CD14-positive monocyte (primary cell): Measurements from ENCODE around the gene NFATC1. TPM values are rescaled to one million over a fixed set of nuclear protein-coding genes. Genes with fewer than 3 reads are reported as not detected.

ENCODE experiments used
- DNase-seq, 3 donors: peaks; one replicate each; pipeline ENCODE4 v3.0.0-alpha.2; 2011 to 2022
- H2AFZ ChIP-seq: 2 replicates; pipeline ENCODE4 v1.6.0; 2012; ENCODE audit warnings: mild to moderate bottlenecking, low read depth, low read length, inconsistent platforms; ENCODE audit not compliant: insufficient read depth, poor library complexity, severe bottlenecking
- H3K27ac ChIP-seq, 2 donors: 1 replicate in 1 of 2; 2 replicates in 1 of 2; pipeline ENCODE4 v1.5.1; 2012 to 2013; ENCODE audit warnings: low read length in 2 of 2, control low read depth in 1 of 2, inconsistent platforms in 1 of 2, low read depth in 1 of 2, mild to moderate bottlenecking in 1 of 2
- H3K27me3 ChIP-seq, 2 donors: one replicate each; pipeline versions ENCODE4 v1.6.0 to v1.6.1; 2011 to 2013; ENCODE audit warnings: low read length in 2 of 2; ENCODE audit not compliant: control insufficient read depth in 2 of 2, insufficient read depth in 2 of 2
- H3K36me3 ChIP-seq, 2 donors: replicated peaks in 1 of 2; 1 replicate in 1 of 2; 2 replicates in 1 of 2; pipeline versions ENCODE4 v1.5.1 to v1.6.1; 2012 to 2013; ENCODE audit warnings: low read length in 2 of 2, control low read depth in 1 of 2, inconsistent platforms in 1 of 2, mild to moderate bottlenecking in 1 of 2; ENCODE audit not compliant: insufficient read depth in 2 of 2, control insufficient read depth in 1 of 2
- H3K4me1 ChIP-seq, 2 donors: 1 replicate in 1 of 2; 2 replicates in 1 of 2; pipeline versions ENCODE4 v1.5.1 to v1.6.1; 2012 to 2013; ENCODE audit warnings: low read length in 2 of 2, control low read depth in 1 of 2, inconsistent platforms in 1 of 2, mild to moderate bottlenecking in 1 of 2, moderate library complexity in 1 of 2; ENCODE audit not compliant: insufficient read depth in 2 of 2, control insufficient read depth in 1 of 2
- H3K4me2 ChIP-seq: replicated peaks from 2 replicates; pipeline ENCODE3; 2012; ENCODE audit warnings: low read length, moderate library complexity, mild to moderate bottlenecking; ENCODE audit not compliant: poor library complexity, severe bottlenecking; ENCODE audit errors: extremely low read depth
- H3K4me3 ChIP-seq, 3 experiments: fragments of 200-600 bp in 1 of 3; sonication (generic) in 1 of 3; replicated peaks in 1 of 3; 1 replicate in 2 of 3; 2 replicates in 1 of 3; pipeline ENCODE4 v1.5.1; 2011 to 2013; ENCODE audit warnings: low read length in 3 of 3, mild to moderate bottlenecking in 3 of 3, control low read depth in 2 of 3, low read depth in 2 of 3, inconsistent platforms in 1 of 3, moderate library complexity in 1 of 3
- H3K79me2 ChIP-seq: 2 replicates; pipeline ENCODE4 v1.6.0; 2012; ENCODE audit warnings: mild to moderate bottlenecking, control low read depth, inconsistent platforms, low read length, moderate library complexity; ENCODE audit not compliant: insufficient read depth
- H3K9ac ChIP-seq: 2 replicates; pipeline ENCODE4 v1.6.0; 2017; ENCODE audit warnings: low read length, mild to moderate bottlenecking; ENCODE audit not compliant: insufficient read depth, poor library complexity, severe bottlenecking
- H3K9me3 ChIP-seq, 2 donors: replicated peaks in 1 of 2; 1 replicate in 1 of 2; 2 replicates in 1 of 2; pipeline versions ENCODE4 v1.5.1 to v1.6.1; 2012 to 2013; ENCODE audit warnings: low read length in 2 of 2, control low read depth in 1 of 2; ENCODE audit not compliant: control insufficient read depth in 1 of 2, insufficient read depth in 1 of 2
- H4K20me1 ChIP-seq: 2 replicates; pipeline ENCODE4 v1.6.0; 2012; ENCODE audit warnings: mild to moderate bottlenecking, low read length, control low read depth, moderate library complexity; ENCODE audit not compliant: insufficient read depth
- H3K27ac Mint-ChIP-seq, 7 donors: one replicate each; pipeline ENCODE4 v1.8.0; 2020; ENCODE audit warnings: mild to moderate bottlenecking in 7 of 7, mixed read lengths in 7 of 7, moderate library complexity in 6 of 7, inconsistent platforms in 2 of 7
- H3K27me3 Mint-ChIP-seq, 3 donors: one replicate each; pipeline ENCODE4 v1.8.0; 2021 to 2022; ENCODE audit warnings: low read depth in 3 of 3, mild to moderate bottlenecking in 3 of 3, mixed read lengths in 3 of 3, moderate library complexity in 3 of 3, inconsistent platforms in 1 of 3
- H3K36me3 Mint-ChIP-seq, 2 donors: one replicate each; pipeline ENCODE4 v1.8.0; 2020; ENCODE audit warnings: mixed read lengths in 2 of 2, inconsistent platforms in 1 of 2, mild to moderate bottlenecking in 1 of 2
- H3K4me1 Mint-ChIP-seq: one replicate; pipeline ENCODE4 v1.8.0; 2020; ENCODE audit warnings: mild to moderate bottlenecking, mixed read lengths
- H3K4me3 Mint-ChIP-seq, 2 donors: one replicate each; pipeline ENCODE4 v1.8.0; 2020; ENCODE audit warnings: mild to moderate bottlenecking in 2 of 2, mixed read lengths in 2 of 2, moderate library complexity in 1 of 2
- H3K9me3 Mint-ChIP-seq, 7 donors: one replicate each; pipeline ENCODE4 v1.8.0; 2020 to 2022; ENCODE audit warnings: mixed read lengths in 7 of 7, mild to moderate bottlenecking in 6 of 7, moderate library complexity in 6 of 7, inconsistent platforms in 2 of 7
- WGBS: methylation state at CpG from one replicate; pipeline ENCODE4 v1.1.5; 2013; ENCODE audit warnings: missing lambda C conversion rate; ENCODE audit not compliant: insufficient coverage; 5-methylcytosine and 5-hydroxymethylcytosine counted together
- intact Hi-C, 2 donors: fragments of 100-400 bp; cut with micrococcal nuclease; formaldehyde crosslinking; loops; one replicate each; pipeline versions ENCODE4 v1.15.0 to v1.15.1; 2023
- polyA plus RNA-seq, 3 donors: library from polyadenylated mRNA; depleted of rRNA in 1 of 3; unstranded in 2 of 3; stranded (reverse) in 1 of 3; fragments of 300-500 nt in 2 of 3; fragments of >200 nt in 1 of 3; fragmentation: Illumina TruSeq in 2 of 3; gene quantifications; 1 replicate in 2 of 3; 2 replicates in 1 of 3; pipeline ENCODE4 v1.2.3, GENCODE V29; 2012 to 2021
- TF ChIP-seq, protein P1 (sequence below): fragments of 200-600 bp; IDR thresholded peaks from one replicate; pipeline ENCODE4 v1.8.0; 2022; ENCODE audit warnings: antibody characterized with exemption, mild to moderate bottlenecking

The NFATC1 gene
- polyA plus RNA-seq, 3 donors, result 7.8 to 10.7 (median 8.3) TPM

DNA sequence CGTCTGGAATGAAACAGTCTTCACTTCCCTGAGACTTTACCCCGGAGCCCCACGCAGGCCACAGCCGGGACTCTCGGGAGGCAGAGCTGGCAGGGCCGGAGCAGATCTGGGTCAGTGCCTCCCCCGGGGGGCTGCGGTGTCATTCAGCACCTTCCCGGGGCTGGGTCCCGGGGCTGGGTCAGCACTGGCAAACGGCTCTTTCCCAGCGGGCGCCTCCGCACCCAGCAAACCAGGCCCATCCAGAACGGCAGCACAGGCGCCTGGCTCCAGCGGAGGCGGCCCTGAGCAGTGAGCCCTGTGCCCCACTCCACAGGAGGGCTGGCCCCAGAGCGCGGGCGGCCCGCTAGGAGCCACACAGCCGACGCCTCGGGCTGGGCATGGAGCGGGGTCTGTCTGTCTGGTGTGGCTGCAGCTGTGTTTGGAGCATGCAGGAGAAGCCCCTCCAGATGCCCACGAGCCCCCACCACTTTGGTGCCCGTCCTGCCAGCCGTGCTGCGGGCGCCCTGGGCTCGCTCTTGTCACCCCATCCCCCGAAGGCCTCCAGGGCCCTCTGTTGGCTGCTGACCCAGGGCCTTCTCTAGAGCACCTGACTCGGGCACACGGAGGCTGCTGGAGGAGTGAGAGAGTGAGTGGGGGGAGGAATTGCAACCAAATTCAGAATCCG lies 151.8 kb downstream of the NFATC1 start:
- Mint-ChIP-seq H3K27ac (no peak overlapping the region), H3K27me3 (peaks cover 3 to 6% (median 5%) of the 10 kb centered on the region in 3 donors), H3K4me1 (no peaks in the 10 kb centered on the region), H3K9me3 (peaks cover 0 to 3% (median 0%) of the 10 kb centered on the region in 7 donors), H3K36me3 (no peaks in the 10 kb centered on the region), H3K4me3 (no peak overlapping the region)
- TF ChIP-seq, protein P1, sequence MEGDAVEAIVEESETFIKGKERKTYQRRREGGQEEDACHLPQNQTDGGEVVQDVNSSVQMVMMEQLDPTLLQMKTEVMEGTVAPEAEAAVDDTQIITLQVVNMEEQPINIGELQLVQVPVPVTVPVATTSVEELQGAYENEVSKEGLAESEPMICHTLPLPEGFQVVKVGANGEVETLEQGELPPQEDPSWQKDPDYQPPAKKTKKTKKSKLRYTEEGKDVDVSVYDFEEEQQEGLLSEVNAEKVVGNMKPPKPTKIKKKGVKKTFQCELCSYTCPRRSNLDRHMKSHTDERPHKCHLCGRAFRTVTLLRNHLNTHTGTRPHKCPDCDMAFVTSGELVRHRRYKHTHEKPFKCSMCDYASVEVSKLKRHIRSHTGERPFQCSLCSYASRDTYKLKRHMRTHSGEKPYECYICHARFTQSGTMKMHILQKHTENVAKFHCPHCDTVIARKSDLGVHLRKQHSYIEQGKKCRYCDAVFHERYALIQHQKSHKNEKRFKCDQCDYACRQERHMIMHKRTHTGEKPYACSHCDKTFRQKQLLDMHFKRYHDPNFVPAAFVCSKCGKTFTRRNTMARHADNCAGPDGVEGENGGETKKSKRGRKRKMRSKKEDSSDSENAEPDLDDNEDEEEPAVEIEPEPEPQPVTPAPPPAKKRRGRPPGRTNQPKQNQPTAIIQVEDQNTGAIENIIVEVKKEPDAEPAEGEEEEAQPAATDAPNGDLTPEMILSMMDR, result no peak
- no peaks in the 10 kb centered on the region for H4K20me1 ChIP-seq
- no peak overlapping the region for H3K9ac ChIP-seq
- H3K4me1 ChIP-seq, result no peaks in the 10 kb centered on the region
- no peaks in the 10 kb centered on the region for H3K36me3 ChIP-seq
- WGBS, result 94% methylated on average over 25 of the region's 36 CpGs
- no peak overlapping the region for H3K27ac ChIP-seq
- H3K79me2 ChIP-seq, result no peaks in the 10 kb centered on the region
- H3K9me3 ChIP-seq, result no peaks in the 10 kb centered on the region
- H3K4me3 ChIP-seq, result no peak overlapping the region
- DNase-seq, result no peak
- H3K4me2 ChIP-seq, result no peak overlapping the region
- intact Hi-C loops, result no loop called here
- H2AFZ ChIP-seq, result no peak overlapping the region
- no peaks in the 10 kb centered on the region for H3K27me3 ChIP-seq

DNA sequence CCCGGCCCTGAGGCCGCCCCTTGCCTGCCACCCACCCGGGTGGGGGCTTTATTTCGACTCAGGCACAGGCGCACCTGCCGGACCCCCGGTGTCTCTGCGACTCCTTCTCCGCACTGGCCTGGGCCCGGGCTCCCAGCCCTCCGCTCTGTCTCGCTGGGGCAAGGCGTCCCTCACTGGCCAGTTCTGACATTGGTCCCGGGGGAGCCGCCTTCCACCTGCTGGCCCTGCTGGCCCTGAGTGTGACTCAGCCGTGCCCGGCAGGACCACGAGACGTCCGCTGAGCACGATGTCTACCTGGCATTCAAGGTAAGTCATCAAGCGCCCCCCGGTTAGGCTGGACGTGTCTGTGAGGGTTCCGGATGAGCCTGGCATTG lies 152.3 kb downstream of the NFATC1 start:
- no peak overlapping the region for H3K27ac Mint-ChIP-seq
- Histone ChIP-seq H3K36me3 (no peaks in the 10 kb centered on the region), H3K9ac (no peak overlapping the region), H3K79me2 (no peaks in the 10 kb centered on the region), H2AFZ (no peak overlapping the region), H3K27me3 (no peaks in the 10 kb centered on the region), H3K4me3 (no peak overlapping the region), H4K20me1 (no peaks in the 10 kb centered on the region), H3K4me2 (no peak overlapping the region), H3K4me1 (no peaks in the 10 kb centered on the region), H3K9me3 (no peaks in the 10 kb centered on the region), H3K27ac (no peak overlapping the region)
- TF ChIP-seq, protein P1, result no peak
- peaks cover 0 to 3% (median 0%) of the 10 kb centered on the region in 7 donors for H3K9me3 Mint-ChIP-seq
- no peaks in the 10 kb centered on the region for H3K4me1 Mint-ChIP-seq
- peaks cover 3 to 6% (median 5%) of the 10 kb centered on the region in 3 donors for H3K27me3 Mint-ChIP-seq
- WGBS, result 95% methylated on average over 22 of the region's 25 CpGs
- DNase-seq, result no peak
- H3K4me3 Mint-ChIP-seq, result no peak overlapping the region
- intact Hi-C loops, result no loop called here
- no peaks in the 10 kb centered on the region for H3K36me3 Mint-ChIP-seq
